Osteocyte (in vitro differentiated cells): ENCODE measurements around the gene PSMA4. TPM values are rescaled to one million over a fixed set of nuclear protein-coding genes. Genes with fewer than 3 reads are reported as not detected.

ENCODE experiments used
- DNase-seq: peaks from one replicate; pipeline ENCODE4 v3.0.0; 2021; ENCODE audit warnings: mixed read lengths; ENCODE audit not compliant: unreplicated experiment; ENCODE audit errors: extremely low spot score
- H3K27ac Mint-ChIP-seq: one replicate; pipeline ENCODE4 v1.8.0; 2021; ENCODE audit warnings: mild to moderate bottlenecking, mixed read lengths; ENCODE audit not compliant: unreplicated experiment
- H3K27me3 Mint-ChIP-seq: one replicate; pipeline ENCODE4 v1.8.0; 2021; ENCODE audit warnings: mixed read lengths; ENCODE audit not compliant: unreplicated experiment
- H3K36me3 Mint-ChIP-seq: one replicate; pipeline ENCODE4 v1.8.0; 2021; ENCODE audit warnings: mixed read lengths; ENCODE audit not compliant: unreplicated experiment
- H3K4me1 Mint-ChIP-seq: one replicate; pipeline ENCODE4 v1.8.0; 2021; ENCODE audit warnings: mixed read lengths; ENCODE audit not compliant: unreplicated experiment
- H3K4me3 Mint-ChIP-seq: one replicate; pipeline ENCODE4 v1.8.0; 2021; ENCODE audit warnings: mild to moderate bottlenecking, moderate library complexity, mixed read lengths; ENCODE audit not compliant: unreplicated experiment
- H3K9me3 Mint-ChIP-seq: one replicate; pipeline ENCODE4 v1.8.0; 2021; ENCODE audit warnings: mixed read lengths; ENCODE audit not compliant: unreplicated experiment
- CTCF ChIP-seq: fragments of 200-600 bp; sonication (generic); IDR thresholded peaks from 2 replicates; pipeline ENCODE4 v1.5.0; 2021; ENCODE audit warnings: antibody characterized with exemption, mild to moderate bottlenecking, moderate library complexity
- total RNA-seq: library from RNA; stranded (reverse); gene quantifications from 2 replicates; pipeline ENCODE4 v1.2.1, GENCODE V29; 2021

PSMA4 gene
- total RNA-seq, 1 donor from 2014 or later = 183 TPM

- no peak for DNase-seq
- Mint-ChIP-seq H3K4me3 (no peak overlapping the region), H3K4me1 (peaks cover 8% of the 10 kb centered on the region), H3K27me3 (peaks cover 8% of the 10 kb centered on the region), H3K36me3 (no peaks in the 10 kb centered on the region), H3K27ac (no peak overlapping the region), H3K9me3 (no peaks in the 10 kb centered on the region)
- TF ChIP-seq CTCF = no peak
Observed at GRCh38 chr15:78570710-78571109, 30.5 kb downstream of the PSMA4 start.

GRCh38 chr15:78571382-78571781 is 31.1 kb downstream of the PSMA4 start:
- peaks cover 8% of the 10 kb centered on the region for H3K27me3 Mint-ChIP-seq
- no peak for TF ChIP-seq CTCF
- no peak overlapping the region for H3K27ac Mint-ChIP-seq
- peaks cover 3% of the 10 kb centered on the region for H3K4me1 Mint-ChIP-seq
- H3K9me3 Mint-ChIP-seq = no peaks in the 10 kb centered on the region
- H3K36me3 Mint-ChIP-seq = no peaks in the 10 kb centered on the region
- H3K4me3 Mint-ChIP-seq = no peak overlapping the region
- no peak for DNase-seq

- H3K27me3 Mint-ChIP-seq = peaks cover 2% of the 10 kb centered on the region
- no peaks in the 10 kb centered on the region for H3K9me3 Mint-ChIP-seq
- no peak for DNase-seq
- H3K4me1 Mint-ChIP-seq = no peaks in the 10 kb centered on the region
- no peaks in the 10 kb centered on the region for H3K36me3 Mint-ChIP-seq
- no peak overlapping the region for H3K4me3 Mint-ChIP-seq
- H3K27ac Mint-ChIP-seq = no peak overlapping the region
- TF ChIP-seq CTCF = no peak
Observed at GRCh38 chr15:78573416-78573815, 33.2 kb downstream of the PSMA4 start.

- Mint-ChIP-seq H3K4me3 (no peak overlapping the region), H3K36me3 (no peaks in the 10 kb centered on the region)
Observed at GRCh38 chr15:78574944-78575343, 34.7 kb downstream of the PSMA4 start.

GRCh38 chr15:78597583-78597982 is 57.3 kb downstream of the PSMA4 start:
- no peaks in the 10 kb centered on the region for H3K27me3 Mint-ChIP-seq
- H3K27ac Mint-ChIP-seq = no peak overlapping the region
- H3K9me3 Mint-ChIP-seq = no peaks in the 10 kb centered on the region
- no peak for TF ChIP-seq CTCF
- no peak for DNase-seq
- H3K4me3 Mint-ChIP-seq = no peak overlapping the region
- no peaks in the 10 kb centered on the region for H3K36me3 Mint-ChIP-seq
- H3K4me1 Mint-ChIP-seq = no peaks in the 10 kb centered on the region

More at GRCh38 chr15:78574944-78575343, 34.7 kb downstream of the PSMA4 start:
- H3K27me3 Mint-ChIP-seq = peaks cover 2% of the 10 kb centered on the region
- DNase-seq = no peak
- H3K4me1 Mint-ChIP-seq = no peaks in the 10 kb centered on the region
- no peaks in the 10 kb centered on the region for H3K9me3 Mint-ChIP-seq
- H3K27ac Mint-ChIP-seq = no peak overlapping the region
- no peak for TF ChIP-seq CTCF
